Measurements from ENCODE around the gene SORBS2. TPM values are rescaled to one million over a fixed set of nuclear protein-coding genes. Genes with fewer than 3 reads are reported as not detected.

The SORBS2 gene
- total and polyA plus RNA-seq, 8 donors = 24.2 to 50.8 (median 35.5) TPM

DNA sequence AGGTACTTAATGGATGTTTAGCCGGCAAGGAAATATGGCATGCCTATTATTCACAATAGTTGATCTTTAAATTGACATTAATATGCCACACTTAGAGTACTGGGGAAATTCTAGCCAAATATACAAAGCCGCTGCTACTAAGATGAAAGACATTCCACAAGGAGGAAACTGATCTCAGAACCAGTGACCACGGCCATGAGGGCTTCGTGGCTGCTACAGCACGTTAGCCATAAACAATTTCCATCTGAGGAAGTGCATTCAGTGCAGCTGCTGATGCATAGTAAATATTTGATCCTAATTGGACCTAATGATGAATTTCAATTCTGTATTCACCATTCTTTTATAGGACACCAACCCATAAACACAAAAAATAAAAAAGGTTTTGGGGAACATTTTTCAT, 59.1 kb downstream of the SORBS2 start:
- intact Hi-C loops (cut with DNase I) = no loop called here
- Histone ChIP-seq H3K36me3 (no peaks in the 10 kb centered on the region), H3K4me3 (no peak overlapping the region), H3K27me3 (no peaks in the 10 kb centered on the region), H3K4me1 (no peaks in the 10 kb centered on the region), H3K27ac (no peak overlapping the region), H3K9me3 (no peaks in the 10 kb centered on the region)
- no peak for ATAC-seq
- DNase-seq = no peak
- TF ChIP-seq, protein P1, sequence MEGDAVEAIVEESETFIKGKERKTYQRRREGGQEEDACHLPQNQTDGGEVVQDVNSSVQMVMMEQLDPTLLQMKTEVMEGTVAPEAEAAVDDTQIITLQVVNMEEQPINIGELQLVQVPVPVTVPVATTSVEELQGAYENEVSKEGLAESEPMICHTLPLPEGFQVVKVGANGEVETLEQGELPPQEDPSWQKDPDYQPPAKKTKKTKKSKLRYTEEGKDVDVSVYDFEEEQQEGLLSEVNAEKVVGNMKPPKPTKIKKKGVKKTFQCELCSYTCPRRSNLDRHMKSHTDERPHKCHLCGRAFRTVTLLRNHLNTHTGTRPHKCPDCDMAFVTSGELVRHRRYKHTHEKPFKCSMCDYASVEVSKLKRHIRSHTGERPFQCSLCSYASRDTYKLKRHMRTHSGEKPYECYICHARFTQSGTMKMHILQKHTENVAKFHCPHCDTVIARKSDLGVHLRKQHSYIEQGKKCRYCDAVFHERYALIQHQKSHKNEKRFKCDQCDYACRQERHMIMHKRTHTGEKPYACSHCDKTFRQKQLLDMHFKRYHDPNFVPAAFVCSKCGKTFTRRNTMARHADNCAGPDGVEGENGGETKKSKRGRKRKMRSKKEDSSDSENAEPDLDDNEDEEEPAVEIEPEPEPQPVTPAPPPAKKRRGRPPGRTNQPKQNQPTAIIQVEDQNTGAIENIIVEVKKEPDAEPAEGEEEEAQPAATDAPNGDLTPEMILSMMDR (IDR thresholded peaks at IDR 0.05) = no peak

DNA sequence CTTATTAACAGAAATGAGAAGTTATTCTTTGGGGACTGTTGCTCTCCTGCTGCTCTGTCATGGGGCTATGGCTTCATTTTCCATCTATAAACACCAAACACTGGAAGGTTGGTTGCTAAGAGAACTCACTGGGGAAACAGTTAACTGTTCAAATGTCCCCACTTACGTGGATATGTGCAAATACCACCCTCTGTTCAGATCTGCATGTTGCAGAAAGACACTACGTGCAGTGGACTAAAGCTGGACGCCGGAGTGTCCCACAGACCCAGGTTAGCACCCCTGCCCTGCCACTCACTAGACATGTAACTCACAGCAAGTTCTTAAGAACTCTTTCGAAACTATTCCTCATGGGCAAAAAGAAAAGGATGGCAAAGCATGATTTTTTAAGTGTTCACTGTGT, 62.1 kb downstream of the SORBS2 start:
- H3K36me3 ChIP-seq = no peaks in the 10 kb centered on the region
- no peaks in the 10 kb centered on the region for H3K4me1 ChIP-seq
- DNase-seq (no peak), ATAC-seq (no peak)
- TF ChIP-seq, protein P1 (IDR thresholded peaks at IDR 0.05) = no peak
- no peak overlapping the region for H3K27ac ChIP-seq
- intact Hi-C loops (cut with DNase I) = no loop called here
- H3K27me3 ChIP-seq = no peaks in the 10 kb centered on the region
- H3K4me3 ChIP-seq = no peak overlapping the region
- no peaks in the 10 kb centered on the region for H3K9me3 ChIP-seq

DNA sequence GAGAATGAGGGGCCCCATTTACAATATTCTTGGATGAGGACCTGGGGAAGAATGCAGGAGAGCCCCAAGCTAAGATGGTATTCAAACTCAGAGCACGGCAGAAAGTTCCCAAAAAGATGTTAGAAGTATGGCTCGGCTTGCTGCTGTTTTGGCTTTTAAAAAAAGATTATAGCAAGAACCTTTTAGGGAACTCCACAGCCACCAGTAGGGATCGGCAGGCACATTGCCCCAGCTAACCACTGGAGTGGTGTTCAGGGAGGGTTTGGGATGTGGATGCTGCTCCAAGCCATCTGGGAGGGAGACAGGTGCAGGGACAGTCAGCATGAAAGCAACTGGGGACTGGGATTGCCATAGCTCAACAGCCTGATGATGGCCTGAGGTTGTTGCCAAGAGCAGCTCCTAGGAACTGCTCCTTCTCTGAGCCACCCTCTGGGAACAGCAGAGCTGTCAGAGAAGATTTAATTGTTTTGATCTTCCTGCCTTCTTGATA, 63.0 kb downstream of the SORBS2 start:
- ATAC-seq (no peak), DNase-seq (no peak)
- intact Hi-C loops (cut with DNase I) = no loop called here
- no peaks in the 10 kb centered on the region for H3K9me3 ChIP-seq
- H3K4me3 ChIP-seq = no peak overlapping the region
- no peaks in the 10 kb centered on the region for H3K36me3 ChIP-seq
- no peaks in the 10 kb centered on the region for H3K4me1 ChIP-seq
- no peaks in the 10 kb centered on the region for H3K27me3 ChIP-seq
- no peak overlapping the region for H3K27ac ChIP-seq
- TF ChIP-seq, protein P1 (IDR thresholded peaks at IDR 0.05) = no peak

DNA sequence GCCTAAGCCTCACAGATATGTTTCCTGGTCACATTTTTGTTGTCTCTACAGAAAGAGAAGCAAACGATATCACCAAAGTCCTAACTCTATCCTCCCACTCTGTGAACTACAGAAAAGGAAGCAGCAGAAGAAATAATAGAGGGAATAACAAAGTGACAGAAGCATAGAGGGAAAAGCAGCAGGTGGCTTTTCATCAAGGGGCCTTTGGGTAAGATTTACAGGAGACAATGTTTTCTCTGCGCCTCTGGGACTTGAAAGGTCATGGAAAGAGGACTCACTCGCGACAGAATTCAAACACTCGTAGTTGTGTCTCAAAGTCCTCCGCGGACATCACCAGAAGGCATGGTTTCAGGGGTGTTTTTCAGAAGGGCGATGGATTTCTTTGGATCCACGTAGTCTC, 66.1 kb downstream of the SORBS2 start:
- no peaks in the 10 kb centered on the region for H3K9me3 ChIP-seq
- H3K27me3 ChIP-seq = no peaks in the 10 kb centered on the region
- no peaks in the 10 kb centered on the region for H3K36me3 ChIP-seq
- DNase-seq (no peak), ATAC-seq (no peak)
- TF ChIP-seq, protein P1 (IDR thresholded peaks at IDR 0.05) = no peak
- H3K27ac ChIP-seq = no peak overlapping the region
- intact Hi-C loops (cut with DNase I) = no loop called here
- H3K4me3 ChIP-seq = no peak overlapping the region
- peaks cover 0 to 5% of the 10 kb centered on the region in 2 donors for H3K4me1 ChIP-seq

DNA sequence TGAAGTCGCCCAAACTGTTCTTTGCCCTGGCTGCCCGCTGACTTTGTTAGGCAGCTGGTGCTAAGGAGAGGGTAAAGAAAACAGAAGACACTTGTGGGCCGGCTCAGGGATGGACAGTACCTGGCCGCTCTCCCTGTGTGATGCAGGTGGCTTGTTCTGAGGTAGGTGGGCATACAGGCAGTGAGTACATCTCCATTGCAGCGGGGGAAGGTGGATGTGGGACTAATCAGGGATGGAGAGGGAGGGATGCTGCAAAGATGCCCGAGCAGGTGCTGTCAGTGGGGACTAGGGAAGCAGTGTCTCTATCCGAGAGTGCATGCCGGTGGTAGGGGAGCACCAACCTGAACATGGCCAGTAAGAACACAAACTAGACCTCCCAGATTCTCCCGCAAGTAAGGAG, 67.0 kb downstream of the SORBS2 start:
- no peaks in the 10 kb centered on the region for H3K27me3 ChIP-seq
- intact Hi-C loops (cut with DNase I) = no loop called here
- peaks cover 0 to 5% of the 10 kb centered on the region in 2 donors for H3K4me1 ChIP-seq
- no peaks in the 10 kb centered on the region for H3K36me3 ChIP-seq
- no peak overlapping the region for H3K27ac ChIP-seq
- no peaks in the 10 kb centered on the region for H3K9me3 ChIP-seq
- TF ChIP-seq, protein P1 (IDR thresholded peaks at IDR 0.05) = no peak
- no peak overlapping the region for H3K4me3 ChIP-seq
- ATAC-seq (no peak), DNase-seq (no peak)
